H1 (cell line): ENCODE data around the gene TCAIM. TPM values are rescaled to one million over a fixed set of nuclear protein-coding genes. Genes with fewer than 3 reads are reported as not detected.

ENCODE experiments used
- CTCF ChIA-PET: fragments of 300-600 bp; sonication (Branson Sonifier 250); formaldehyde crosslinking; loops from one replicate; lab custom pipeline; 2021; ENCODE audit not compliant: partially characterized antibody; lab: Charles Lee
- POLR2A ChIA-PET: fragments of 300-600 bp; sonication (Branson Sonifier 250); formaldehyde crosslinking; loops from one replicate; lab custom pipeline; 2021; ENCODE audit warnings: inconsistent platforms; ENCODE audit not compliant: partially characterized antibody; lab: Charles Lee
- DNase-seq, 2 experiments: peaks; one replicate each; pipeline versions ENCODE4 v3.0.0 to v3.0.0-alpha.2; 2010 to 2022; ENCODE audit warnings: low spot score in 2 of 2, low read depth in 1 of 2, mixed read lengths in 1 of 2
- FAIRE-seq: peaks from 2 replicates; lab custom pipeline; 2011; peaks lifted over from hg19 to GRCh38; lab: Jason Lieb, UNC
- H2AFZ ChIP-seq: 2 replicates; pipeline ENCODE4 v1.8.1; 2012; ENCODE audit warnings: low read length, inconsistent platforms
- H2AK5ac ChIP-seq: 2 replicates; pipeline ENCODE4 v1.6.1; 2013; ENCODE audit warnings: low read depth, low read length
- H2BK120ac ChIP-seq: replicated peaks from 2 replicates; pipeline ENCODE3; 2013; ENCODE audit warnings: low read depth, low read length, inconsistent platforms
- H2BK12ac ChIP-seq: 2 replicates; pipeline ENCODE4 v1.6.1; 2013; ENCODE audit warnings: low read depth, low read length
- H2BK15ac ChIP-seq: 2 replicates; pipeline ENCODE4 v1.6.1; 2013; ENCODE audit warnings: low read length
- H2BK20ac ChIP-seq: 2 replicates; pipeline ENCODE4 v1.6.1; 2013; ENCODE audit warnings: low read length
- H2BK5ac ChIP-seq: 2 replicates; pipeline ENCODE4 v1.6.1; 2013; ENCODE audit warnings: low read depth, low read length
- H3K14ac ChIP-seq: 2 replicates; pipeline ENCODE4 v1.6.1; 2013; ENCODE audit warnings: inconsistent platforms; ENCODE audit not compliant: insufficient read length
- H3K18ac ChIP-seq: 2 replicates; pipeline ENCODE4 v1.6.1; 2013; ENCODE audit warnings: low read length; ENCODE audit errors: extremely low read depth
- H3K23ac ChIP-seq: 2 replicates; pipeline ENCODE4 v1.6.1; 2013; ENCODE audit warnings: inconsistent platforms; ENCODE audit not compliant: insufficient read length
- H3K23me2 ChIP-seq: 2 replicates; pipeline ENCODE4 v1.6.1; 2013; ENCODE audit warnings: low read depth, low read length
- H3K27ac ChIP-seq: 2 replicates; pipeline ENCODE4 v1.6.1; 2011; ENCODE audit warnings: low read depth, low read length, inconsistent platforms
- H3K27me3 ChIP-seq, 4 experiments: replicated peaks in 1 of 4; 1 replicate in 1 of 4; 2 replicates in 3 of 4; pipeline versions ENCODE4 v1.6.1 to v1.8.1; 2011 to 2013; ENCODE audit warnings: low read length in 3 of 4, mild to moderate bottlenecking in 3 of 4, inconsistent platforms in 2 of 4, mixed read lengths in 2 of 4, moderate library complexity in 1 of 4; ENCODE audit not compliant: control insufficient read depth in 3 of 4, insufficient read depth in 3 of 4; ENCODE audit errors: extremely low read depth in 1 of 4
- H3K36me3 ChIP-seq, 4 experiments: 2 replicates each; pipeline versions ENCODE4 v1.6.1 to v1.8.1; 2011 to 2013; ENCODE audit warnings: mild to moderate bottlenecking in 4 of 4, low read length in 3 of 4, moderate library complexity in 2 of 4, control low read depth in 1 of 4, inconsistent platforms in 1 of 4; ENCODE audit not compliant: insufficient read depth in 4 of 4, control insufficient read depth in 2 of 4
- H3K4ac ChIP-seq: replicated peaks from 2 replicates; pipeline ENCODE3; 2013; ENCODE audit warnings: low read length, low read depth, mixed read lengths, inconsistent platforms; ENCODE audit not compliant: insufficient read length
- H3K4me1 ChIP-seq, 4 experiments: replicated peaks in 1 of 4; 1 replicate in 1 of 4; 2 replicates in 3 of 4; pipeline versions ENCODE4 v1.6.1 to v1.8.1; 2011 to 2013; ENCODE audit warnings: low read length in 3 of 4, inconsistent platforms in 2 of 4, mixed read lengths in 1 of 4; ENCODE audit not compliant: insufficient read depth in 4 of 4, control insufficient read depth in 3 of 4
- H3K4me2 ChIP-seq, 2 experiments: 2 replicates each; pipeline versions ENCODE4 v1.6.1 to v1.8.1; 2011 to 2013; ENCODE audit warnings: low read depth in 2 of 2, low read length in 2 of 2, control low read depth in 1 of 2, inconsistent platforms in 1 of 2, mild to moderate bottlenecking in 1 of 2; ENCODE audit not compliant: insufficient read depth in 1 of 2
- H3K4me3 ChIP-seq, 4 experiments: fragments of 200-600, 300-600 bp in 1 of 4; sonication (generic), shearing (Covaris generic), sonication (Bioruptor Twin) in 1 of 4; 2 replicates each; pipeline versions ENCODE4 v1.5.1 to v1.8.1; 2011 to 2016; ENCODE audit warnings: low read length in 4 of 4, low read depth in 3 of 4, control low read depth in 2 of 4, inconsistent platforms in 2 of 4, mild to moderate bottlenecking in 2 of 4, mixed read lengths in 1 of 4, moderate library complexity in 1 of 4; ENCODE audit not compliant: insufficient read depth in 2 of 4; ENCODE audit errors: extremely low read depth in 1 of 4
- H3K56ac ChIP-seq: replicated peaks from 2 replicates; pipeline ENCODE3; 2013; ENCODE audit warnings: low read depth, mild to moderate bottlenecking, mixed read lengths, low read length, inconsistent platforms; ENCODE audit not compliant: insufficient read length
- H3K79me1 ChIP-seq: 2 replicates; pipeline ENCODE4 v1.6.1; 2013; ENCODE audit warnings: low read depth, low read length, control low read depth
- H3K79me2 ChIP-seq, 2 experiments: 2 replicates each; pipeline versions ENCODE4 v1.6.1 to v1.8.1; 2012 to 2013; ENCODE audit warnings: low read length in 2 of 2, mild to moderate bottlenecking in 2 of 2, inconsistent platforms in 1 of 2; ENCODE audit not compliant: insufficient read depth in 2 of 2, control insufficient read depth in 1 of 2
- H3K9ac ChIP-seq, 4 experiments: replicated peaks in 1 of 4; 1 replicate in 1 of 4; 2 replicates in 3 of 4; pipeline versions ENCODE4 v1.6.1 to v1.8.1; 2011 to 2013; ENCODE audit warnings: low read depth in 3 of 4, low read length in 3 of 4, control low read depth in 2 of 4, mild to moderate bottlenecking in 2 of 4, moderate library complexity in 2 of 4, inconsistent platforms in 1 of 4; ENCODE audit errors: extremely low read depth in 1 of 4
- H3K9me3 ChIP-seq, 2 experiments: 2 replicates each; pipeline versions ENCODE4 v1.6.1 to v1.8.1; 2012 to 2013; ENCODE audit warnings: mild to moderate bottlenecking in 2 of 2, moderate library complexity in 2 of 2, control low read depth in 1 of 2, inconsistent platforms in 1 of 2, low read depth in 1 of 2, low read length in 1 of 2, mixed read lengths in 1 of 2; ENCODE audit not compliant: insufficient read depth in 2 of 2
- H4K20me1 ChIP-seq, 2 experiments: replicated peaks in 1 of 2; 2 replicates each; pipeline versions ENCODE3 to v1.8.1; 2011 to 2013; ENCODE audit warnings: inconsistent platforms in 2 of 2, low read length in 2 of 2, mild to moderate bottlenecking in 1 of 2; ENCODE audit not compliant: insufficient read depth in 2 of 2, control insufficient read depth in 1 of 2
- H4K5ac ChIP-seq: 2 replicates; pipeline ENCODE4 v1.6.1; 2013; ENCODE audit warnings: low read length, low read depth, mixed read lengths, inconsistent platforms; ENCODE audit not compliant: insufficient read length
- H4K8ac ChIP-seq: 2 replicates; pipeline ENCODE4 v1.8.0; 2013; ENCODE audit warnings: mild to moderate bottlenecking, moderate library complexity, low read length, inconsistent platforms; ENCODE audit not compliant: insufficient read depth; ENCODE audit errors: extremely low read depth
- H4K91ac ChIP-seq: replicated peaks from 2 replicates; pipeline ENCODE3; 2013; ENCODE audit warnings: low read length, mixed read lengths, inconsistent platforms; ENCODE audit not compliant: insufficient read length
- CBX5 ChIP-seq: fragments of 300-800, 300-1000 bp; sonication (generic); IDR thresholded peaks from 2 replicates; pipeline ENCODE4 v1.7.1; 2016; ENCODE audit warnings: antibody characterized with exemption, low read length, low read depth
- CBX8 ChIP-seq: fragments of 300-800, 300-1000 bp; sonication (generic); IDR thresholded peaks from 2 replicates; pipeline ENCODE4 v1.7.1; 2016; ENCODE audit warnings: low read depth, low read length, borderline replicate concordance
- MAX ChIP-seq: IDR thresholded peaks from 2 replicates; pipeline ENCODE4 v1.6.1; 2012; ENCODE audit warnings: inconsistent platforms
- POLR2A ChIP-seq, 2 experiments: IDR thresholded peaks; 1 replicate in 1 of 2; 2 replicates in 1 of 2; pipeline ENCODE4 v1.6.1; 2011; ENCODE audit warnings: low read depth in 2 of 2, low read length in 2 of 2, mild to moderate bottlenecking in 2 of 2; ENCODE audit errors: control extremely low read depth in 1 of 2
- SIX5 ChIP-seq: IDR thresholded peaks from 2 replicates; pipeline ENCODE4 v1.6.1; 2011; ENCODE audit warnings: mild to moderate bottlenecking, low read depth, low read length
- TBP ChIP-seq: IDR thresholded peaks from 2 replicates; pipeline ENCODE4 v1.6.1; 2011; ENCODE audit warnings: low read depth, low read length, improper control_type of control experiment
- polyA plus RNA-seq, 7 experiments: library from polyadenylated mRNA; depleted of rRNA in 3 of 7; stranded (reverse) in 5 of 7; unstranded in 2 of 7; fragments of >200 nt in 5 of 7; fragments of 200-250 nt in 2 of 7; gene quantifications; 1 replicate in 5 of 7; 2 replicates in 1 of 7; 4 replicates in 1 of 7; pipeline versions ENCODE4 v1.2.1 to v1.2.3, GENCODE V29; 2011 to 2013; ENCODE audit warnings: missing spikeins in 2 of 7, mixed read lengths in 2 of 7
- total RNA-seq: library from RNA; stranded (reverse); fragmentation: NEBNext Ultra II Directional; extraction: Animal tissue kit (Norgen Biotek cat#: 25700); gene quantifications from 2 replicates; pipeline ENCODE4 v1.2.1, GENCODE V29; 2021

The TCAIM gene
- total and polyA plus RNA-seq, 2 of the 8 experiments (the other 6 are each of a cell fraction or from before 2014, with no cell fraction given) = 6.9 to 22.1 TPM

- H2BK15ac ChIP-seq = no peak overlapping the region
- no peak overlapping the region for H2AFZ ChIP-seq
- H3K27me3 ChIP-seq = no peaks in the 10 kb centered on the region
- H3K4me1 ChIP-seq = no peaks in the 10 kb centered on the region
- H3K27ac ChIP-seq = no peak overlapping the region
- H2BK20ac ChIP-seq = no peak overlapping the region
- H3K9me3 ChIP-seq = no peaks in the 10 kb centered on the region
- ChIA-PET CTCF (interaction anchor here (0.8 kb wide), 1 partner anchor 18 kb away, joined by 3 read pairs; no protein-coding TSS in a partner anchor), POLR2A (no interaction called here)
- no peak overlapping the region for H3K18ac ChIP-seq
- no peak overlapping the region for H2AK5ac ChIP-seq
- H4K8ac ChIP-seq = no peak overlapping the region
- H3K14ac ChIP-seq = no peak overlapping the region
- H3K4me3 ChIP-seq = no peak overlapping the region
- no peaks in the 10 kb centered on the region for H3K36me3 ChIP-seq
- H2BK120ac ChIP-seq = no peak overlapping the region
- no peaks in the 10 kb centered on the region for H3K23me2 ChIP-seq
- H3K56ac ChIP-seq = no peak overlapping the region
- no peak overlapping the region for H2BK5ac ChIP-seq
- H3K4me2 ChIP-seq = no peak overlapping the region
- H3K4ac ChIP-seq = no peak overlapping the region
- H2BK12ac ChIP-seq = no peak overlapping the region
- no peak overlapping the region for H4K5ac ChIP-seq
- no peaks in the 10 kb centered on the region for H3K79me2 ChIP-seq
- DNase-seq (no peak), FAIRE-seq (no peak)
- no peak overlapping the region for H3K9ac ChIP-seq
- no peaks in the 10 kb centered on the region for H3K79me1 ChIP-seq
- H4K91ac ChIP-seq = no peak overlapping the region
- H4K20me1 ChIP-seq = no peaks in the 10 kb centered on the region
- no peak overlapping the region for H3K23ac ChIP-seq
- no peak for TF ChIP-seq SIX5
- TF ChIP-seq CBX8 = no peak
- no peak for TF ChIP-seq CBX5
- TF ChIP-seq POLR2A (IDR thresholded peaks at IDR 0.05; ENCODE audit: control extremely low read depth in 1 of 2, low read depth in 2 of 2, low read length in 2 of 2) = no peak
- no peak for TF ChIP-seq MAX
- TF ChIP-seq TBP = no peak
Observed at GRCh38 chr3:44297255-44297654, 41.3 kb upstream of the TCAIM start.
